Body of pancreas (tissue), 4 donors: ENCODE measurements around the gene PFDN2.

Experiments
- POLR2A ChIP-seq, 3 donors: fragments of 450-650 bp; IDR thresholded peaks; one replicate each; pipeline ENCODE4 v1.6.1; 2016; ENCODE audit warnings: antibody characterized with exemption in 3 of 3, mild to moderate bottlenecking in 2 of 3
- TF ChIP-seq, protein P1 (sequence below), 7 experiments: fragments of 450-650 bp in 4 of 7; fragments of 200-600 bp in 3 of 7; sonication (generic) in 3 of 7; IDR thresholded peaks; one replicate each; pipeline ENCODE4 v1.5.1; 2016 to 2019; ENCODE audit warnings: antibody characterized with exemption in 7 of 7

- TF ChIP-seq, protein P1, sequence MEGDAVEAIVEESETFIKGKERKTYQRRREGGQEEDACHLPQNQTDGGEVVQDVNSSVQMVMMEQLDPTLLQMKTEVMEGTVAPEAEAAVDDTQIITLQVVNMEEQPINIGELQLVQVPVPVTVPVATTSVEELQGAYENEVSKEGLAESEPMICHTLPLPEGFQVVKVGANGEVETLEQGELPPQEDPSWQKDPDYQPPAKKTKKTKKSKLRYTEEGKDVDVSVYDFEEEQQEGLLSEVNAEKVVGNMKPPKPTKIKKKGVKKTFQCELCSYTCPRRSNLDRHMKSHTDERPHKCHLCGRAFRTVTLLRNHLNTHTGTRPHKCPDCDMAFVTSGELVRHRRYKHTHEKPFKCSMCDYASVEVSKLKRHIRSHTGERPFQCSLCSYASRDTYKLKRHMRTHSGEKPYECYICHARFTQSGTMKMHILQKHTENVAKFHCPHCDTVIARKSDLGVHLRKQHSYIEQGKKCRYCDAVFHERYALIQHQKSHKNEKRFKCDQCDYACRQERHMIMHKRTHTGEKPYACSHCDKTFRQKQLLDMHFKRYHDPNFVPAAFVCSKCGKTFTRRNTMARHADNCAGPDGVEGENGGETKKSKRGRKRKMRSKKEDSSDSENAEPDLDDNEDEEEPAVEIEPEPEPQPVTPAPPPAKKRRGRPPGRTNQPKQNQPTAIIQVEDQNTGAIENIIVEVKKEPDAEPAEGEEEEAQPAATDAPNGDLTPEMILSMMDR (IDR thresholded peaks at IDR 0.05): no peak
- no peak for TF ChIP-seq POLR2A (IDR thresholded peaks at IDR 0.05)
Observed at GRCh38 chr1:161115132-161115711, 2.6 kb downstream of the PFDN2 start.
